Osteoblast (primary cell): Measurements from ENCODE around the gene VKORC1L1. TPM values are rescaled to one million over a fixed set of nuclear protein-coding genes. Genes with fewer than 3 reads are reported as not detected.
A peak's percentile ranks its signal among the peaks of the same experiment; 100 is the strongest.

Experiments
- DNase-seq: peaks from one replicate; pipeline ENCODE4 v3.0.0; 2011; ENCODE audit warnings: low spot score, mixed read lengths; ENCODE audit not compliant: insufficient read length; ENCODE audit errors: missing footprints
- H2AFZ ChIP-seq: 2 replicates; pipeline ENCODE4 v1.6.0; 2011; ENCODE audit warnings: mild to moderate bottlenecking, low read length
- H3K27ac ChIP-seq: 2 replicates; pipeline ENCODE4 v1.5.1; 2011; ENCODE audit warnings: mild to moderate bottlenecking, low read depth, low read length, moderate library complexity
- H3K27me3 ChIP-seq: 2 replicates; pipeline ENCODE4 v1.6.0; 2012; ENCODE audit warnings: mild to moderate bottlenecking, control low read depth, inconsistent platforms, low read length, moderate library complexity; ENCODE audit not compliant: insufficient read depth
- H3K36me3 ChIP-seq: 2 replicates; pipeline ENCODE4 v1.5.1; 2011; ENCODE audit warnings: mild to moderate bottlenecking, low read length, control low read depth, moderate library complexity; ENCODE audit not compliant: insufficient read depth
- H3K4me1 ChIP-seq: 2 replicates; pipeline ENCODE4 v1.5.1; 2011; ENCODE audit warnings: mild to moderate bottlenecking, low read length, control low read depth, moderate library complexity; ENCODE audit not compliant: insufficient read depth
- H3K4me2 ChIP-seq: 2 replicates; pipeline ENCODE4 v1.6.0; 2011; ENCODE audit warnings: mild to moderate bottlenecking, low read length; ENCODE audit not compliant: insufficient read depth
- H3K4me3 ChIP-seq: fragments of 200-600 bp; sonication (generic); 3 replicates; pipeline ENCODE4 v1.5.1; 2012; ENCODE audit warnings: mild to moderate bottlenecking, low read length, inconsistent platforms; ENCODE audit not compliant: insufficient read depth
- H3K79me2 ChIP-seq: 2 replicates; pipeline ENCODE4 v1.6.0; 2012; ENCODE audit warnings: mild to moderate bottlenecking, low read length, control low read depth, inconsistent platforms; ENCODE audit not compliant: insufficient read depth
- H3K9me3 ChIP-seq: 2 replicates; pipeline ENCODE4 v1.5.1; 2011; ENCODE audit warnings: low read depth, low read length, control low read depth
- H4K20me1 ChIP-seq: 2 replicates; pipeline ENCODE4 v1.6.0; 2012; ENCODE audit warnings: mild to moderate bottlenecking, low read length, control low read depth; ENCODE audit not compliant: insufficient read depth
- total RNA-seq: library from RNA; depleted of rRNA; stranded (reverse); fragments of >200 nt; gene quantifications from 2 replicates; pipeline ENCODE4 v1.2.3, GENCODE V29; 2012
- TF ChIP-seq, protein P1 (sequence below): IDR thresholded peaks from 2 replicates; pipeline ENCODE4 v1.5.1; 2011; ENCODE audit warnings: mild to moderate bottlenecking, low read depth, low read length, moderate library complexity; ENCODE audit errors: extremely low read depth

The VKORC1L1 gene
- total RNA-seq, 1 donor = 18.5 TPM

GRCh38 chr7:65980478-65981250 is 107.8 kb downstream of the VKORC1L1 start:
- TF ChIP-seq, protein P1, sequence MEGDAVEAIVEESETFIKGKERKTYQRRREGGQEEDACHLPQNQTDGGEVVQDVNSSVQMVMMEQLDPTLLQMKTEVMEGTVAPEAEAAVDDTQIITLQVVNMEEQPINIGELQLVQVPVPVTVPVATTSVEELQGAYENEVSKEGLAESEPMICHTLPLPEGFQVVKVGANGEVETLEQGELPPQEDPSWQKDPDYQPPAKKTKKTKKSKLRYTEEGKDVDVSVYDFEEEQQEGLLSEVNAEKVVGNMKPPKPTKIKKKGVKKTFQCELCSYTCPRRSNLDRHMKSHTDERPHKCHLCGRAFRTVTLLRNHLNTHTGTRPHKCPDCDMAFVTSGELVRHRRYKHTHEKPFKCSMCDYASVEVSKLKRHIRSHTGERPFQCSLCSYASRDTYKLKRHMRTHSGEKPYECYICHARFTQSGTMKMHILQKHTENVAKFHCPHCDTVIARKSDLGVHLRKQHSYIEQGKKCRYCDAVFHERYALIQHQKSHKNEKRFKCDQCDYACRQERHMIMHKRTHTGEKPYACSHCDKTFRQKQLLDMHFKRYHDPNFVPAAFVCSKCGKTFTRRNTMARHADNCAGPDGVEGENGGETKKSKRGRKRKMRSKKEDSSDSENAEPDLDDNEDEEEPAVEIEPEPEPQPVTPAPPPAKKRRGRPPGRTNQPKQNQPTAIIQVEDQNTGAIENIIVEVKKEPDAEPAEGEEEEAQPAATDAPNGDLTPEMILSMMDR = no peak
- Histone ChIP-seq H3K4me3 (peak overlapping the region; percentile 88), H3K36me3 (no peaks in the 10 kb centered on the region), H3K27me3 (no peaks in the 10 kb centered on the region), H2AFZ (peak overlapping the region; percentile 62), H3K4me1 (peaks cover 11% of the 10 kb centered on the region), H3K79me2 (peaks cover 16% of the 10 kb centered on the region), H3K9me3 (no peaks in the 10 kb centered on the region), H3K4me2 (peak overlapping the region; percentile 89), H3K27ac (peak overlapping the region; percentile 8), H4K20me1 (no peaks in the 10 kb centered on the region)
- peak; percentile 80 for DNase-seq

- Histone ChIP-seq H2AFZ (peak within 1 kb of the TSS; percentile 97), H3K27me3 (no peaks in the 10 kb centered on the region), H3K36me3 (no peaks in the 10 kb centered on the region), H3K27ac (peak within 1 kb of the TSS; percentile 78), H3K4me2 (peak within 1 kb of the TSS; percentile 89), H3K9me3 (no peaks in the 10 kb centered on the region), H3K4me3 (peak within 1 kb of the TSS; percentile 88), H3K79me2 (peaks cover 16% of the 10 kb centered on the region), H4K20me1 (no peaks in the 10 kb centered on the region), H3K4me1 (peaks cover 11% of the 10 kb centered on the region)
- TF ChIP-seq, protein P1 = no peak
- peak; percentile 99 for DNase-seq
These were observed 109.3 kb downstream of the VKORC1L1 start, which contains the start of gene GUSB for GRCh38 chr7:65981965-65982792. TSS of gene GUSB (minus strand) at chr7:65982213. CDS start at chr7:65982183, 30 bp downstream.

- Histone ChIP-seq H3K27ac (no peak overlapping the region), H3K4me3 (no peak overlapping the region), H3K27me3 (no peaks in the 10 kb centered on the region), H3K4me2 (no peak overlapping the region), H2AFZ (no peak overlapping the region), H3K4me1 (peaks cover 11% of the 10 kb centered on the region), H4K20me1 (no peaks in the 10 kb centered on the region), H3K79me2 (peaks cover 16% of the 10 kb centered on the region), H3K9me3 (no peaks in the 10 kb centered on the region), H3K36me3 (no peaks in the 10 kb centered on the region)
- no peak for DNase-seq
- TF ChIP-seq, protein P1 = no peak
These were observed 111.2 kb downstream of the VKORC1L1 start for GRCh38 chr7:65983965-65984658.
